Hepatocyte (in vitro differentiated cells): ENCODE measurements around the gene SLC2A10. TPM values are rescaled to one million over a fixed set of nuclear protein-coding genes. Genes with fewer than 3 reads are reported as not detected.

ENCODE experiments used
- DNase-seq: peaks from one replicate; pipeline ENCODE4 v3.0.0-alpha.2; 2016; ENCODE audit warnings: low spot score
- H2AFZ ChIP-seq: fragments of 200-600 bp; sonication (generic); 2 replicates; pipeline ENCODE4 v1.6.0; 2016; ENCODE audit warnings: antibody characterized with exemption, mild to moderate bottlenecking
- H3K27ac ChIP-seq: fragments of 200-600 bp; sonication (generic); 2 replicates; pipeline ENCODE4 v1.5.1; 2016; ENCODE audit warnings: mild to moderate bottlenecking
- H3K27me3 ChIP-seq: fragments of 200-600 bp; sonication (generic); 2 replicates; pipeline ENCODE4 v1.6.1; 2016
- H3K36me3 ChIP-seq: fragments of 200-600 bp; sonication (generic); replicated peaks from 2 replicates; pipeline ENCODE4 v1.5.1; 2016; ENCODE audit warnings: low read depth; ENCODE audit not compliant: insufficient read depth
- H3K4me1 ChIP-seq: fragments of 200-600 bp; sonication (generic); 2 replicates; pipeline ENCODE4 v1.5.1; 2016; ENCODE audit warnings: mild to moderate bottlenecking, moderate library complexity; ENCODE audit not compliant: insufficient read depth
- H3K4me2 ChIP-seq: fragments of 200-600 bp; sonication (generic); 2 replicates; pipeline ENCODE4 v1.6.0; 2016
- H3K4me3 ChIP-seq: fragments of 200-600 bp; sonication (generic); 2 replicates; pipeline ENCODE4 v1.5.1; 2016; ENCODE audit warnings: mild to moderate bottlenecking
- H3K79me2 ChIP-seq: fragments of 200-600 bp; sonication (generic); 2 replicates; pipeline ENCODE4 v1.6.0; 2017; ENCODE audit warnings: mild to moderate bottlenecking
- H3K9me2 ChIP-seq: fragments of 200-600 bp; sonication (generic); replicated peaks from 2 replicates; pipeline ENCODE4 v1.6.0; 2017; ENCODE audit warnings: mild to moderate bottlenecking; ENCODE audit not compliant: insufficient read depth
- H3K9me3 ChIP-seq: fragments of 200-600 bp; sonication (generic); 2 replicates; pipeline ENCODE4 v1.5.1; 2016; ENCODE audit warnings: low read depth, mild to moderate bottlenecking
- H4K20me1 ChIP-seq: fragments of 200-600 bp; sonication (generic); 2 replicates; pipeline ENCODE4 v1.6.0; 2016; ENCODE audit warnings: mild to moderate bottlenecking; ENCODE audit not compliant: insufficient read depth, poor library complexity, severe bottlenecking
- EZH2 ChIP-seq: fragments of 200-600 bp; sonication (generic); IDR thresholded peaks from 2 replicates; pipeline ENCODE4 v1.6.1; 2016; ENCODE audit warnings: antibody characterized with exemption, mild to moderate bottlenecking, borderline replicate concordance
- EZH2phosphoT487 ChIP-seq: fragments of 200-600 bp; sonication (generic); IDR thresholded peaks from one replicate; pipeline ENCODE4 v1.6.1; 2018; ENCODE audit warnings: antibody characterized with exemption, mild to moderate bottlenecking, low read depth, moderate library complexity; ENCODE audit not compliant: unreplicated experiment, severe bottlenecking
- WGBS: methylation state at CpG from one replicate; pipeline ENCODE4 v1.1.6; 2016; ENCODE audit warnings: low lambda C conversion rate; ENCODE audit errors: missing lambda C conversion rate; 5-methylcytosine and 5-hydroxymethylcytosine counted together
- polyA plus RNA-seq: library from polyadenylated mRNA; unstranded; fragments of >200 nt; fragmentation: Nextera tagmentation; extraction: Ambion mirVana; gene quantifications from 2 replicates; pipeline ENCODE4 v1.2.1, GENCODE V29; 2016
- total RNA-seq: library from RNA; depleted of rRNA; stranded (reverse); fragments of >200 nt; gene quantifications from 2 replicates; pipeline ENCODE4 v1.2.3, GENCODE V29; 2014
- TF ChIP-seq, protein P1 (sequence below): fragments of 200-600 bp; sonication (generic); IDR thresholded peaks from 2 replicates; pipeline ENCODE4 v1.5.1; 2016; ENCODE audit warnings: antibody characterized with exemption, mild to moderate bottlenecking; ENCODE audit not compliant: poor library complexity

Gene SLC2A10
- total and polyA plus RNA-seq, 2 experiments from 2014 or later = 23.4 to 37.2 TPM

DNA sequence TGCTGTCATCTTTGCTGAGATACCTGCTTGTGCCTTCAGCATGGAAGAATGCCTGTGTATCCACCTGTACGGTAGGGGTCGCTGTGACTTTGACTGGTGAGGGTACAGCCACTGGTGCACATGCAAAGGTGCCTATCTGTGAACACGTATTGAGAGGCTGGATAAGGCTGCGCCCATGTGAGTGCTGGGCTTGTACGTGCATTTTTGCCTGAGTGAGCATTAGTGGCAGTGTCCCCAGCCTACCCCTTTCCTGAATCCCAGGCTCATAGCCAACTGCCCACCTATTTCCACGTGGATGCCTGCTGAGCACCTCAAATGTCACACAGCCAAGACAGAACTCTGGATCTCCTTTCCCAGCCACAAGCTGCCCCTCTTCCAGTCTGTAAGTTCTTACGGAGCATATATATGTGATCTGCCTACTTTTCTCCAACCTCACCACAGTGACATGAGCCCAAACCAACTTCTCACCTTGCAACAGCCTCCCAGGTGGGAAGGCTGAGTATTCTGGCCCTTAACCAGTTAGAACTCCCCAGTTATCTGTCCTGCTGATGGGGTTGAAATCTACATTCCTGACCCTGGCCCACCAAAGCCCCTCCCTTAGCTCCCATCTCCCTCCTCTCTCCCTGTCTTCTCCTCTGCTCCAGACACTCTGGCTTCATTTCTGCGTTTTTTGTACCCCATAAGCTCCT is 1.1 kb upstream of the SLC2A10 start:
- H3K27me3 ChIP-seq = no peaks in the 10 kb centered on the region
- no peak for TF ChIP-seq EZH2
- TF ChIP-seq, protein P1, sequence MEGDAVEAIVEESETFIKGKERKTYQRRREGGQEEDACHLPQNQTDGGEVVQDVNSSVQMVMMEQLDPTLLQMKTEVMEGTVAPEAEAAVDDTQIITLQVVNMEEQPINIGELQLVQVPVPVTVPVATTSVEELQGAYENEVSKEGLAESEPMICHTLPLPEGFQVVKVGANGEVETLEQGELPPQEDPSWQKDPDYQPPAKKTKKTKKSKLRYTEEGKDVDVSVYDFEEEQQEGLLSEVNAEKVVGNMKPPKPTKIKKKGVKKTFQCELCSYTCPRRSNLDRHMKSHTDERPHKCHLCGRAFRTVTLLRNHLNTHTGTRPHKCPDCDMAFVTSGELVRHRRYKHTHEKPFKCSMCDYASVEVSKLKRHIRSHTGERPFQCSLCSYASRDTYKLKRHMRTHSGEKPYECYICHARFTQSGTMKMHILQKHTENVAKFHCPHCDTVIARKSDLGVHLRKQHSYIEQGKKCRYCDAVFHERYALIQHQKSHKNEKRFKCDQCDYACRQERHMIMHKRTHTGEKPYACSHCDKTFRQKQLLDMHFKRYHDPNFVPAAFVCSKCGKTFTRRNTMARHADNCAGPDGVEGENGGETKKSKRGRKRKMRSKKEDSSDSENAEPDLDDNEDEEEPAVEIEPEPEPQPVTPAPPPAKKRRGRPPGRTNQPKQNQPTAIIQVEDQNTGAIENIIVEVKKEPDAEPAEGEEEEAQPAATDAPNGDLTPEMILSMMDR = peak; percentile 38
- H3K4me1 ChIP-seq = peaks cover 26% of the 10 kb centered on the region
- H3K9me2 ChIP-seq = no peaks in the 10 kb centered on the region
- H3K9me3 ChIP-seq = no peaks in the 10 kb centered on the region
- peaks cover 32% of the 10 kb centered on the region for H3K79me2 ChIP-seq
- H4K20me1 ChIP-seq = no peaks in the 10 kb centered on the region
- H3K36me3 ChIP-seq = no peaks in the 10 kb centered on the region
- H2AFZ ChIP-seq = peak overlapping the region; percentile 97
- DNase-seq = peak; percentile 70
- 68% methylated on average over 8 of the region's 8 CpGs for WGBS
- peak overlapping the region; percentile 92 for H3K4me2 ChIP-seq
- peak overlapping the region; percentile 97 for H3K27ac ChIP-seq
- no peak overlapping the region for H3K4me3 ChIP-seq

DNA sequence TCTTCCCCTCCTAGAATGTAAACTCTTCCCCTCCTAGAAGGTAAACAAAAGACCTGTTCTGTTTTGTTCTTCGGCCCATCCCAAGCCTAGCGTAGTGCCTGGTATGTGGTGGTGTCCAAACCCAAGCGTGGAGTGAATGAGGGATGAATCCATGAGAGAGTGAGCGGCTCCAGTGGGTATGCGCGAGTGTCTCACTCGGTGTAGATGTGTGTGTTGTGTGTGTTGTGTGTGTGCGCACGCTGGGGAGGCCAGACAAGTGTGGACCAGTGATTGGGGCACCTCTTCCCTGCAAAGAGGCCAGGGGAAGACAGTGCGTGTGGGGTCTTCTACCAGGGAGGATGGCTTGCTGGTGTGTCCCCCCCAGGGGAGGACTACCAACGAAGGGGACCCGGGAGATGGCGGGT is 392 bp upstream of the SLC2A10 start:
- H2AFZ ChIP-seq = peak overlapping the region; percentile 97
- no peaks in the 10 kb centered on the region for H4K20me1 ChIP-seq
- peaks cover 26% of the 10 kb centered on the region for H3K4me1 ChIP-seq
- H3K9me2 ChIP-seq = no peaks in the 10 kb centered on the region
- no peaks in the 10 kb centered on the region for H3K36me3 ChIP-seq
- 62% methylated on average over 10 of the region's 13 CpGs for WGBS
- DNase-seq = peak; percentile 42
- H3K27me3 ChIP-seq = no peaks in the 10 kb centered on the region
- TF ChIP-seq EZH2phosphoT487 = no peak
- no peak for TF ChIP-seq EZH2
- H3K4me3 ChIP-seq = peak overlapping the region; percentile 68
- peak overlapping the region; percentile 97 for H3K27ac ChIP-seq
- H3K9me3 ChIP-seq = no peaks in the 10 kb centered on the region
- H3K79me2 ChIP-seq = peaks cover 32% of the 10 kb centered on the region
- peak overlapping the region; percentile 92 for H3K4me2 ChIP-seq

DNA sequence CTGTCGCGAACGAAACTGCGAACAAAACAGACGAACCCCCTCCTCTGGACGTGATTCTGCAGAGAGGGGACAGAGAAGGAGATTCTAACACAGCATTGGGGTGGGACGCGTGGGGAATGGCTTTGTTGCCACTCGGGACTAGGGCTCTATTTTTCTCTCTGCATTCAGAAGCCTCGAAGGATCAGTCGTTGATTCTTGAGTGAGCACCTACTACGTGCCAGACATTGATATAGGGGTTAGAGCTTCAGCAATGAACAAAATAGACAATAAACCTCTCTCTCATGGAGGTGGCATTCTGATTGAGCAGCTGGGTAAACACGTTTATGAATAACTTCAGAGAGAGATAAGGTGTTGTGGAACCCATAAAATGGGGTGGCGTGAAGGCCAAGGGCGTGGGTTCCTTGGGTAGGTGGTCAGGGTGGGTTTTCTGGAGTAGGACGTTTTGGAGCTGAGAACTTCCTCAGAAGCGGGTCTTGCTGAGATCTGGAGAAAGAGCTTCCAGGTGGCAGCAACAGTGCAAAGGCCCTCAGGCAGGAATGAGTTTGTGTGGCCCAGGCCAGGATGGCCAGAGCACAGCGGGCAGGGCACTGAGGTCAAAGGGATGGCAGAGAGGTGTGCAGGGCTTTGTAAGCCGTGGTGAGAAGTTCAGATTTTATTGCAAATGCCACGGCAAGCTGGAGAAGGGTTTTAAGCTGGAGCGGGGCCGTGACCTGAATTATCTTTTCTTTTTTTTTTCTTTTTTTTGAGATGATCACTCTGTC is 884 bp downstream of the SLC2A10 start:
- Histone ChIP-seq H3K9me2 (no peaks in the 10 kb centered on the region), H3K79me2 (peaks cover 32% of the 10 kb centered on the region), H3K4me3 (peak overlapping the region; percentile 68), H3K36me3 (no peaks in the 10 kb centered on the region), H4K20me1 (no peaks in the 10 kb centered on the region), H2AFZ (peak overlapping the region; percentile 97), H3K4me1 (peaks cover 26% of the 10 kb centered on the region), H3K27me3 (no peaks in the 10 kb centered on the region), H3K27ac (peak overlapping the region; percentile 97), H3K4me2 (peak overlapping the region; percentile 92), H3K9me3 (no peaks in the 10 kb centered on the region)
- TF ChIP-seq, protein P1 = no peak
- no peak for TF ChIP-seq EZH2
- TF ChIP-seq EZH2phosphoT487 = no peak
- WGBS = 43% methylated on average over 22 of the region's 22 CpGs
- DNase-seq = no peak

DNA sequence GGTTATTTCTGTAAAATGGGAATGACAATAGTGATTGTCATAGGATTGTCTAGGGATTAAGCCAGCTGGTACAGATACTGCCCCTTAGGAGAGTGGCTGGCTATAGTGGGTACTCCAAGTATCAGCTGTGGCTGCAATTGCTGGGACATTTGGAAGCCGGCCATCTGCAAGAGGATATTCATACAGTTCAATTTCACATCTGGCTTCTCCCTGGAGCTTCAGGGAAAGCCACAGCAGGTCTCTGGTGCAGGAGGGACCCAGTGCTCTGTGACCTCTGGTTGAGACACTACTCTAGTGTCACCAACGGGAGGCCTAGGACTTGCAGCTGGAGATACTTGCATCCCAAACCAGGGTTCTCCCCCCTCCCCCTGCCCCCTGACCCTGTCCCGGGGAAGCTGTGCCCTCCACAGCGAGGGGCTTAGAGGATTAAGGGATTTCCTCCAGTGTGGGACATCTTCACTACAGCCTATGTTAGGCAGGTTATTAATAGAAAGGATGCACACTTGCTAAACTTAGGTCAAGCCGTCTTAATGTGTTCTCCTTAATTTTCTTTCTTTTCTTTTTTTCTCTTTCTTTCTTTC is 2.7 kb downstream of the SLC2A10 start:
- no peak for DNase-seq
- 72% methylated on average over 5 of the region's 5 CpGs for WGBS
- Histone ChIP-seq H4K20me1 (no peaks in the 10 kb centered on the region), H3K27me3 (no peaks in the 10 kb centered on the region), H3K4me2 (no peak overlapping the region), H3K9me2 (no peaks in the 10 kb centered on the region), H2AFZ (no peak overlapping the region), H3K36me3 (no peaks in the 10 kb centered on the region), H3K9me3 (no peaks in the 10 kb centered on the region), H3K4me1 (peaks cover 26% of the 10 kb centered on the region), H3K79me2 (peaks cover 42% of the 10 kb centered on the region), H3K4me3 (no peak overlapping the region), H3K27ac (no peak overlapping the region)
- TF ChIP-seq, protein P1 = no peak
- no peak for TF ChIP-seq EZH2phosphoT487
- no peak for TF ChIP-seq EZH2
